WI38 (cell line): ENCODE data around the gene B4GALT1.

Experiments used
- H3K4me3 ChIP-seq: 2 replicates; pipeline ENCODE4 v1.5.1; 2011; ENCODE audit warnings: low read depth, mild to moderate bottlenecking, control low read depth, low read length
- TF ChIP-seq, protein P1 (sequence below): IDR thresholded peaks from 2 replicates; pipeline ENCODE4 v1.5.1; 2012; ENCODE audit warnings: low read depth, mild to moderate bottlenecking, control low read depth, low read length

B4GALT1 gene

DNA sequence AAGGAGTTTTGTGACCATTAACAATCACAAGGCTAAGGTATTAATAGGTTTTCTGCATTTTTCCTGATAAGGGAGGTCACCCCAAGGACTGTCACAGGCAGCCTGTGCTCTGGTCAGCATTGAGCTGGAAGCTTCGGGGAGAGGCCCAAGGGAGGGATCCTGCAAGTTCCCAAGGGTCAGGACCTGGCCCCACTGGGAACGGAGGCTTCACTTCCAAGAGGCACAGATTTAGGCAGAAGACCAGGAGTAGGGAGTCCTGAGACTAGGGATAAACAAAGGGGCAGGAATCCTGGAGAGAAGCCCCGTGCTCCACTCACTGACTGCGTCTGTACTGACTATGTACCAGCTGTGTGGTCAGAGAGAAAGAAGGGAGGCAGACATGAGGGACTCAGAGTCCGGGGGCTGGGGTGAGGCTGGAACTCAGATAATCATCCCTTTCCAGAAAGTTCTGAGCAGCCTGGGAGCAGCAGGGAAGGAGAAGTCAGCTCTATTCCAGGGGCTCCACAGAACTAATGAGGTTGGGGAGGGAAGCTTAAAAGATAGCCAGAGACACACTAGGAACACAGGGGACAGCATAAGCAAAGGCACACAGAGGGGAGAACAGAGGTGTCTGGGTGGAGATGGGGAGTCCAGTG, 37.8 kb downstream of the B4GALT1 start:
- TF ChIP-seq, protein P1, sequence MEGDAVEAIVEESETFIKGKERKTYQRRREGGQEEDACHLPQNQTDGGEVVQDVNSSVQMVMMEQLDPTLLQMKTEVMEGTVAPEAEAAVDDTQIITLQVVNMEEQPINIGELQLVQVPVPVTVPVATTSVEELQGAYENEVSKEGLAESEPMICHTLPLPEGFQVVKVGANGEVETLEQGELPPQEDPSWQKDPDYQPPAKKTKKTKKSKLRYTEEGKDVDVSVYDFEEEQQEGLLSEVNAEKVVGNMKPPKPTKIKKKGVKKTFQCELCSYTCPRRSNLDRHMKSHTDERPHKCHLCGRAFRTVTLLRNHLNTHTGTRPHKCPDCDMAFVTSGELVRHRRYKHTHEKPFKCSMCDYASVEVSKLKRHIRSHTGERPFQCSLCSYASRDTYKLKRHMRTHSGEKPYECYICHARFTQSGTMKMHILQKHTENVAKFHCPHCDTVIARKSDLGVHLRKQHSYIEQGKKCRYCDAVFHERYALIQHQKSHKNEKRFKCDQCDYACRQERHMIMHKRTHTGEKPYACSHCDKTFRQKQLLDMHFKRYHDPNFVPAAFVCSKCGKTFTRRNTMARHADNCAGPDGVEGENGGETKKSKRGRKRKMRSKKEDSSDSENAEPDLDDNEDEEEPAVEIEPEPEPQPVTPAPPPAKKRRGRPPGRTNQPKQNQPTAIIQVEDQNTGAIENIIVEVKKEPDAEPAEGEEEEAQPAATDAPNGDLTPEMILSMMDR, result no peak
- H3K4me3 ChIP-seq, result no peak overlapping the region

DNA sequence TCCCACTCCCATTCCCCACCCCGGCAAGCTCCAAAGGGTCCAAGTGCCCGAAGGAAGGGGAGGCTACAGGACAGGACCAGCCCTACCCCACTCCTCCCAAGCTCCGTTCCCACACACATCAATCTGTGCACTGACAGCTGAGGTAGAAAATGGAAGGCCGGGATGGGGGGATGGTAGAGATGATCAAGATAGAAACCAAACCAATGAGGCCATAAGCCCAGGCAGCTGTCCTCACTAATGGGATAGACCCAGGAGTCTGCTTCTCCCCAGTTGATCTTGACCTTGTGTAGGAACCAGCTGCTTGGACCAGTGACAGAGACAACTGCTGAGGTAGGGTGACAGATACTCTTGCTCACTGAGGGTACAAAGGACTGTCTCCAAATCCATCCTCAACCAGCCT, 38.6 kb downstream of the B4GALT1 start:
- TF ChIP-seq, protein P1, result no peak
- H3K4me3 ChIP-seq, result no peak overlapping the region

DNA sequence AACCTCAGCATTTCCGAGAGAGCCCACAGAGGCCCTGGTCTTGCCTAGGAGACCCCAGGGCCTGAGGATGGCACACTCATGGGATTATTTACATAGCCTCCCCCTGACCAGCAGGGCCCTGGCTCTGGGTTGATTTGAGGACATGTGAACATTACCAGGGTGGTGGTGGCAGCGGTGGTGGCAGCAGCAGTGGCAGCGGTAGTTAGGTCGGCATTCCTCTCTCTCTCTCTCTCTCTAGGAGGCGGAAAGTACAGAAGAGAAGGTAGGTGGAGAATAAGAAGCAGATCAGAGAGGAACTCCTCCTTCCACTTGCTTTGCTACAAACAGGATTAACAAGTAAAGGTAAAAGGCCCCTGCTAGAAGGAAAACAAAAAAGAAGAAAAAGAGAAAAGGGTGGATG, 39.3 kb downstream of the B4GALT1 start:
- TF ChIP-seq, protein P1, result no peak
- H3K4me3 ChIP-seq, result no peak overlapping the region

DNA sequence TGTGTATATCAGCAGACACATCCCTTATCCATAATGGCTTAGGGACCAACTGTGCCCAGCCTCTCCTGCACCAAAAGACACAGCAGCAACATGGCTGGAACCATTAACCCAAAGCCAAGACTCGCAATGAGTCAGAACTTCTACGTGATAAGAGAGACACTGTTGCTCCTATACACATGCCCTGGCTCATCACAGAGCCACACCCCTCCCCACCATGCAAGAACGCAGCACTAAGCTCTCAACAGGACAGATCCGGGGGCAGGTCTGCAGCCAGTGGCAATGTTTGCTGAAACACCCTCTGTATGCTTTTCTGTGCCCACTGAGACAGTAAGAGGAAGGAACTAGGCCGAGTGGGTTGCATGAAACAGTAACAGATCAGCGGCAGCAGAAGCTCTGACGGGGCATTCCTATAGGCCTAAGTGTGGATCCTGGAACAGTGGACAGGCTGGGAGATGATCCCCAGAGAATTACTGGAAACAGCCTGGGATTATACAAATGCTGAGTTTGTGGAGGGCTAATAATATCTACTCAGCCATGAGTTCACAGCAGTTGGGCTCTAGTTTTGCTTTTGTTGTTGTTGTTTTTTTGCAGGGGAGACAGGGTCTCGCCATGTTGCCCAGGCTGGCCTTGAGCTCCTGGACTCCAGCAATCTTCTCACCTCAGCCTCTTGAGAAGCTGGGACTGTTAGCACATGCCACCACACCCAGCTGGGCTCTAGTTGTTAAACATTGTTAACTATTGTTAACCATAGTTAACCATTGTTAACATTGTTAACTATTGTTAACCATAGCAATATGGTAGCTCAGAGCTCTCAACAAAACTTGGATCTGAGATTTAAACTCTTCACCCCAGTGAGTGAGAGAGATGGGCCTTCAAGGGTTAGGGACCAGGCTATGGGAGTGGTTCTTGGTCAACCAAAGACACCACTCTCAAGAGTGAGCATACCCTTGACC, 41.0 kb downstream of the B4GALT1 start:
- H3K4me3 ChIP-seq, result no peak overlapping the region
- TF ChIP-seq, protein P1, result no peak

DNA sequence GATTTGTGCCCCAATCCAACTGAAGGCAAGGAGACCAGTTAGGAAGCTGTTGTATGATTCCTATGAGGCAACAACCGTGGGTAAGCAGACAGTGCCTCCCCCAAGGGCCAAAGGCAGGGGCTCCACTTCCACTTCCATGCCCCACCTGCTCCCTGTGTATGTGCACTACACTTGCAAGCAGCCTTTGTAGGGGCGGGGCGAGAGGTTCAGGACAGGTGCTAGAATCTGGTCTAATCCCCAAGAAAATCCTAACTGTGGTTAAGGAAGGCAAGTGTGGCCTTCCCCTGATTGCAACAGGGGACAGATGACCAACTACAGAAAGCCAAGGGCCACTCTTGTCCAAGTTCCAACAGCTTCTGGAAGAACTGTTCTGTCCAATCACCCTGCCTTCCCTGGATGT, 41.7 kb downstream of the B4GALT1 start:
- TF ChIP-seq, protein P1, result no peak
- no peak overlapping the region for H3K4me3 ChIP-seq

DNA sequence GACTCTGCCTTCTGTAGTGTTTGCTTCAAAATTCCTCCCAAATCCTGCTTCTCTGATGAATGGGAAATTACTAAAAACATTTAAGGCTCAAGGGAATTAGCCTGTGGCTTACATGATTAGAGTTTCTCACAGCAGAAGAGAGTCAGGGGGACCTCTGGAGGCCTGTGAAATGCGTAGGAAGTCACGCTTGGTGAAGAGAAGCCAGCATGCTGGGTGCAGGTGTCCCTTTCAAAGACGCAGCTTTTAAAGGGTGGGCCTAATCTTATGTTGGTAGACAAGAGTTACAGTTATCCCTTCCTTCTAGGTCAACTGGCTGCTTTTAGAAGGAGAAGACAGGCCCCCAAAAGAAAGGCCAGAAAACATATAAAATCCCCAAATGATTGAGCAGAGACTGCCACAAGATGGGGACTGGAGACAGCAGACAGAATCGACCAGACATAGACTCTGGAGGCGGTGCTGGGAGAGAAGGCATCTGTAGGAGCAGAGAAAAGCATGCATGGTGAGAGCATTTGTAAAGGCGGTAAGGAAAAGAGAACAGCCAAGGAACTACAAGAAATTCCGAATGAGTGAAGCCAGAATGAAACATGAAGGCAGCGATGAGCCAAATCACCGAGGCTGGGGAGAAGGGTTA, 42.3 kb downstream of the B4GALT1 start:
- no peak overlapping the region for H3K4me3 ChIP-seq
- TF ChIP-seq, protein P1, result no peak
